HG03066 (cell line): ENCODE measurements around the gene BCR.

Experiments
- ATAC-seq: cut with Tn5 transposase; IDR thresholded peaks from one replicate; pipeline ENCODE4 v1.9.1; 2021; ENCODE audit warnings: low read depth; ENCODE audit not compliant: unreplicated experiment

The BCR gene

DNA sequence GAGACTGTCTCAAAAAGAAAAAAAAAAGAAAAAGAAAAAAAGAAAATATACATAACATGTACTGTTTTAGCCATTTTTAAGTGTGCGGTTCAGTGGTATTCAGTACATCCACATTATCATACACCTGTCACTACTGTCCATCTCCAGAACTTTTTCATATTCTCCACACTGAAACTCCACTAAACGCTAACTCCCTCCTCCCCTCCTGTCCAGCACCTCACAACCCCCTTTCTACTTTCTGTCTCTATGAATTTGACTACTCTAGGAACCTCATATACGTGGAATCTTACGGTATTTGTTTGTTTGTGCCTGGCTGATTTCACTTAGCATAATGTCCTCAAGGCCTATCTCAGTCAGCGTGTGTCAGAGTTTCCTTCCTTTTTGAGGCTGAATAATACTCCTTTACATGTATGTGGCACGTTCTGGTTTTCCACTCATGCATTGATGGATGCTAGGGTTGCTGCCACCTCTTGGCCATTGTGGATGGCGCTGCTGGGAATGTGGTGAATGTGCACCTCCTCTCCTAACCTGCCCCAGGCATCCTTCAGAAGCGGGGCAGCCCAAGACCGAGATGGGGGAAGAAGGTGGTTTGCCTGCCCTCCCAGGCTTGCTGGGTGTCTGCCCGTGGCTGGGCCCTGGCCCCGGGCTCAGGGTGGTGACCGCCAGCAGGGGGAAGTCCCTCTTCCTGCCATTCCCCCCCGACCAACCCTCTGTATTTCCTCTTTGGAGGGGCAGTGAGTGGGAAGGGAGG lies 60.5 kb downstream of the BCR start:
- ATAC-seq, result no peak

DNA sequence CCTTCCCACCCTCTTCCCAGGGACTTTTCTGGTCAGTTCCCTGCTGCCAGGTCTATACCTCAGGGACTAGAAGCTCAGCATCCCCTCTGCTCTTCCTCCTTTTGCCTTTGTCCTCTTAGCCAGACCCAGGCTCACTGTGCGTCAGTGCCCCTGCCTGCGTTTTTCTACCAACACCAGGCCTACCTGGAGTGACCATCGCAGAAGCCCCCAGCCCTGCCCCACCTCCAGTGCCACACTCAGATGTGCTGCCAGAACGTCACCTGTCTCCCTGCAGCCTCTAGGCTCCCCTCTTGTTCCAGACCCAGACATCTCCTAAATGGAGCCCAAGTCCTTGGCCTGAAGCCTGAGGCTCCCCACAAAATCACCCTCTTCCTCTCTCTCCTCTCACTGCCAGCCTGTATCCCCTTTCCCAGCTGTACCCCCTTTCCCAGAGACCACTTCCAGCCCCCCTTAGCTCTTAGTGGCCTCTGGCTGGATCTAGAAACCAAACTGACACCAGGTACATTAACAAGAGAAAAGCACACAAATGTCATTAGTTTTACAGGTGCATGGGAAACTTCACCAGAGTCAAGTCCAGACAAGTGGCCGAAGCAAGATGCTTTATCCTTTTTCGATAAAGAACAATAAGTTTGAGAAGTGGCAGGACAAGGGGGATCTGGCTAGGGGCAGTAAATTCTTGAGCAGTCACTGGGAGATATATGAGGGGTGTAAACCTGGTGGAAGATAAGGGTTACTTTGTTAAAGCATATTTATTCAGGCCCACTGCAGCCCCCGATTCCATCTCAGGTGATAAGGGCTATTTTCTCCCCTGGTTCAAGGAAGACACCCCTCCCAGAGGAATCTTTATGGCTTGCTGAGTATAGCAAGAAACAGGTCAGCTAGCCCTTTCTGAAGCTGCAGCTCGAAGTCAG lies 61.5 kb downstream of the BCR start:
- ATAC-seq, result no peak

DNA sequence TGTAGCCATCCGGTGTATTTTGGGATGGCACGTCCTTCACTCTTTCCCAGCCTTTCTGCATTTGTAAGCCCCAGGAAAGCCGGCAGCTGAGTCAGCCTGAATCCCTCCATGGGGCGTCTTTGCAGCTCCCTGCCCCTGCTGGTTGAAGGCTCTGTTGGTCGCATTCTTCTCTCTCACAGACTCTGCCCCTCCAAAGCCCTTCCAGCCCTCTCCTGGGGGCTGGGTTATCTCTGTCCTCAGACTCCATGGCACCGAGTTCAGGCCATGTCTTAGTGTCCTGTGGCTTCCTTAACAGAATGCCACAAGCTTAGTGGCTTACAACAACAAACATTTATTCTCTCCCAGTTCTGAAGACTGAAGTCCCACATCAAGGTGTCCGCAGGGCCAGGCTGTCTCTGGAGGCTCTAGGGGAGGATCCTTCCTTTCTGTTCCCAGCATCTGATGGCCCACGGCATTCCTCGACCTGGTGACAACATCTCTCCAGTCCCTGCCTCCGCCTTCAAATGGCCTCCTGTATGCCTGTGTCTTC lies 62.2 kb downstream of the BCR start:
- no peak for ATAC-seq

DNA sequence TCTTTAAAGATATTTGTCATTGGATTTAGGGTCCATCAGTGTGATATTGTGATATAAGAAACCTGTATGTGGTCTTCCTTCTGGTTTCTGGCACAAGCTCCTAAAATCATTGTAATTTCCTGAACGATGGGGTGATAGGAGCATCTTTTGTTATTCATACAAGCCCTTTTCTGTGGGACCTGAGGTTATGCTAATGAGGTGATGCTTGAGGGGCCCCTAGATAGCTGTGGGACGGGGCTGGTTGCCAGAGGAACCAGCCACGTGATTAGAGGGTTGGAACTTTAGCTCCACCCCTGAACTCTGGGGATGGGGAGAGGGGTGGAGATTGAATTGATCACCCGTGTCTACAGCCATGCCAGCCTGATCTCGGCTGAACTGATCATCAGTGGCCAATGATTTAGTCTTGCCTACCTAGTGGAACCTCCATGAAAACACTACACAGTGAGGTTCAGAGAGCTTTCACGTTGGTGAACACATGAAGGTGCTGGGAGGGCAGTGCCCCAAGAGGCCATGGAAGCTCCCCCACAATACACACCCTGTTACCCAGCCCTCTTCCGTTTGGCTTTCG lies 62.8 kb downstream of the BCR start:
- no peak for ATAC-seq

DNA sequence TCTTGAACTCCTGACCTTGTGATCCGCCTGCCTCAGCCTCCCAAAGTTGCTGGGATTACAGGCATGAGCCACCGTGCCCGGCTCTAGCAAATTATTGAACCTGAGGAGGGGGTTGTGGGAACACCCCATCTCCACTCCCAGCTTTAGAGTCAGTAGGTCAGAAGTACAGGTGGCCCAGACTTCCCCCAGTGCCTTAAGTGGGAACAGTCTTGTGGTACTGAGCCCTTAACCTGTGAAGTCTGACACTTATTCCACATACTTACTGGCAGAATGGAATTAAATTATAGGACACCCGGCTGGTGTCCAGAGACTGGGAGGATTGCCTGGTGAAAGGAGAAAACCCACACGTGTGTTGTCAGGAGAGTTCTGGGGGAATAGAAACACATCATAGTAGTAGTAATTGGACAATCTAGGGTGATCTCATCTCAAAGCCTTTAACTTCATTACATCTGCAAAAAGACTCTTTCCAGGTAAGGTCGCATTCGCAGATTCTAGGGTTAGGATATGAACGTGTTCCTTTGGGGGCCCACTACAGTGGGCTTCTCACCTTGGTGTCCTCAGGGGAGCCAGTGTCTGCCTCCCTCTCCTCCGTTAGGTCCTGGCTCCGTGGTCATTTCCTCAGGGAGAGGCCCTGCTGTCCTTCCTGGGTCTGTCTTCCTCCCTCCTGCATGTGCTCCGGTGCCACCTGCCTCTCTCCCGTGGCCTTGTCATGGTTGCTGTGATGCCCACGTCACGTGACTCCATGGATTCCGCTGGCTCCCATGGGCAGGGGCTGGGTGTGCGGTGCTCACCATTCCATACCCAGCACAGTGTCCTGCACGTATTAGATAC lies 63.8 kb downstream of the BCR start:
- no peak for ATAC-seq

DNA sequence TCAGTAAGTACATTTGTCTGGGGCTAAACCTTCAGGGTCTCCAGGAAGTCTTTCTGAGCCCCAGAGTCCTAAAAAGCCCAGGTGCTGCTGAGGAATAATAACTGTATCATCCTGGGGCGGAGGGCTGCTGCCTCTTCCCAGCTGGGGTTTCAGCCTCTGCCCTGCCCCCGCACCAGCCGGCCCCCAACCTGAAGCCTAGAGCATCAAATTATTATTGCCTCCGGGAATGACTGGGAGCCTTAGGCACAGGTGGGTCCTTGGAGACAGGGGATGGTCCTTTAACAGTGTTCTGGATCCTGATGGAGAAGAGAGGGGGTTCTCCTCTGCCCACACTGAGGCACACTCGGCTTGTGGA lies 64.4 kb downstream of the BCR start:
- no peak for ATAC-seq

DNA sequence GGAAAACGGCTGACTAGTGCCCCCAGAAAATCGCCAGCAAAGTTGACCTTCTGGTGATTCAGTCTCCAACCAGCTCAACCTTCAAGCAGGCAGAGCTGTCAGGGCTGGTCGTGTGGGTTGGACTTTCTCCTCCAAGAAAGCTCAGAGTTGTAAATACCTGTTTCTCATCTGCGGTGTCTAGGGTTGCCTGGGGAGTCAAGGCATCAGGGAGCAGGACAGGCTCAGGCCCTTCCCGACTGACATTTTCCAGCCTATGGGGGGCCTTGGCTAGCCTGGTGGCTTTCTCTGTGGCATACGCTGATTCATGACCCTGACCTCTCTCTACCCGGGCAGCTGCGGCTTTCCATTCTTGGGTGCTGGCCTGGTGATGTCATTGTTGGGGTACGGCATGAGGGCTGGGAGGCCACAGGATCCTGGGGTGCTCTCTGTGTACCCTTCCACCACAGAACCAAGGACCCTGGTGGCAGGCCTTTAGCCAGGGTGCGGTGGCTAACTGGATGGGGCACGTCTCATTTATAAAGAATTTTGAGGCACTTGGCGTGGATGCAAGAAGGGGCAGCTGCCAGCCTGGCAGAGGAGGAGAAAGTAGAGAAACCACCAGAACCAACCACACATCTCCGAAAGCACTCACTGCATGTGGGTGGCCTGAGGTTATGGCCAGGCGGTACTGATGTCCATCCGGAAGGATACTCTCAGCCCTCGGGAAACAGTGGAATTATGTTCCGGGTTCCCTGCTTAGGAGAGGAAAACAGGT lies 64.9 kb downstream of the BCR start:
- ATAC-seq, result no peak

DNA sequence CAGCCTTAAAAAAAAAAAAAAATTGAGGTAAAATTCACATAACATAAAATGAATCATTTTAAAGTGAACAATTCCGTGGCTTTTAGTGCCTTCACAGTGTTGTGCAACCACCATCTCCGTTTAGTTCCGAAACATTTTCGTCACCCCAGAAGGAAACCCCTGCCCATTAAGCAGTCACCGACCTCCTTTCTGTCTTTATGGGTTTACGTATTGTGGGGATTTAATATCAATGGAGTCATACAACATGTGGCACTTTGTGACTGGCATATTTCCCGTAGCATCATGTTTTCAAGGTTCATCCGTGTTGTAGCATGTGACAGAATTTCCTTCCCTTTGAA lies 65.5 kb downstream of the BCR start:
- ATAC-seq, result no peak

DNA sequence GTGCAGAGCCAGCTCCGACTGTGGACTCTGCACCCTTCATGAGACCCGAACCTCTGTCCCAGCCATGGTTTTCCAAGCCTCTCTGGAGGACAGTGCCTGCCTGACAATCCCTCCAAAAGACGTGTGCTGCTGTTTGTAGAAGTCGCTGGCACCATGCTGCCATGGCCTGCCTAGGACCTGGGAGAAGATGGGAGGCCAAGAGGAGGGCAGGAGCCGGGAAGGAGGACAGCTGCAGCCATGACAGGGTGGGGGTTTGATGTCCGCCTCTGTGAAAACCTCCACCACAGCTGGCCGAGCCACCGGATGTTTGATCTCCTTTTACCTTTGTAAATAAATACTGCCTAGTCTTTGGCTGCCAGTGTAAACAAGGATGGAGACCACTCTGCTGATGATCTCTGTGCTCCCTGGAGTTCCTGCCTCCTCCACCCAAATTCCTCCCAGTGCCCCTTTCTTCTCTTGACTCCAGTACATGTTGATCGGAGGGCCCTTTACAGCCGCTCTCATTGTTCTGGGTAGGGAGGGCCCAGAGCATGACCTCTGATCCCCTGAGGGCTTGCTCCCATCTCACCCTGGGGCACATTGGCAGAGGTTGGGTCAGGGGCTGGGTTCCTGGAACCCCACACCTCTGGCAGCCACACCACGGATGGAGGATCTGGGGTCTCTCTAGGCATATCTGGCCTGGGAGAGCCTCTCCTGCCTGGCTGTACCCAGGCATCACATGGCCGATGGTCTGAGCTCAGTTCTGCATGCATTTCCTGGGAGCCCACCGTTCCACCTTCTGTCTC lies 66.9 kb downstream of the BCR start:
- ATAC-seq, result no peak

DNA sequence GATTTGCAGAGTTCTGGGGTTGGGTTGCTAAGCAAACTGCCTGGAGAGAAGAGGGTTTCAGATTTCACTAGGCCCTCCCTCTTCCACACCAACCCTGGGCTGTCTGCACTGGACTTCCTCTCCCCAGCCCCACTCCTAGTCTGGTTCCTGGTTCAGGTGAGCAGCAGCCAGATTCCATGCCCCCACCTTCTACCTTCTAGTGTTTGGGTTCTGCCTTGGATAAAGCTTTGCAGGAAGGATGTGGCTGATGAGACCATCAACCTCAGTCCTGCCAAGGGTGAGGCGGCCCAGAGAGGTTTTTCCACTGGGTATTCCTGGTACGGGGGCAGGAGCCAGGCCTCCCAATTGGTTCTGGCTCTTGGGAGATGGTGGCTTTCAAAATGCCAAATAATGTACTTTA lies 68.3 kb downstream of the BCR start:
- ATAC-seq, result no peak

DNA sequence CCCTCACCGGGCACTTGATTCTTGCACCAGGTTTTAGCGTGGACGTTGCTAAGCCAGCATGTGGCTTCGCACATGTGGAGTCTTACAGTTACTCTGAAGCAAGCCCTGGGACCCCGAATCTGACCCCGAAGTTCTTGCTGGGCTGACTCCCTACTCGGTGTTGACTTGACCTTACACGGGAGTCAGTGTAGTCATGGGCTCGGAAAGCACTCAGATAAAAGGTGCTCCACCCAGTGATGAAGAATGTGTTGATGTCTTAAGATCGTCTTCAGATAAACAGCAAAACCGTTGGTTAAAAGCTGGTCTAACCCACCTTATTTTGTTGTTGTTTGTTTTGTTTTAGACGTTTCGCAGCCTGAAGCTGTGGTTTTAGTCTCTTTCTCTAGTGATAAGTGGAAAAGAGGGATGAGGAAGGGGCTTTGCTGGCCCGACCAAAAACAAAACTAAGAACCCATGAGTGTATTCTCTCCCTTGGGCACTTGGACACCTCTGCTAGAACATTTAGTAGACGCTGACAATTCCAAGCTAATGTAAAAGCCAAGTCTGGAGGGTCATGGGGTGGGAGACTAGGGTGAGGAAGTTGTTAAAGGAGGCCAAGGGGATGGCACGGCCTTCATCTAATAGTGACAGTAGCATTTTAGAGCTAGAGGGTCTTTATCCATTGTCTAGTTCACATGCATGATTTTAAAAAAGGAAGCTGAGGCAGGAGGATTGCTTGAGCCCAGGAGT lies 69.9 kb downstream of the BCR start:
- no peak for ATAC-seq

DNA sequence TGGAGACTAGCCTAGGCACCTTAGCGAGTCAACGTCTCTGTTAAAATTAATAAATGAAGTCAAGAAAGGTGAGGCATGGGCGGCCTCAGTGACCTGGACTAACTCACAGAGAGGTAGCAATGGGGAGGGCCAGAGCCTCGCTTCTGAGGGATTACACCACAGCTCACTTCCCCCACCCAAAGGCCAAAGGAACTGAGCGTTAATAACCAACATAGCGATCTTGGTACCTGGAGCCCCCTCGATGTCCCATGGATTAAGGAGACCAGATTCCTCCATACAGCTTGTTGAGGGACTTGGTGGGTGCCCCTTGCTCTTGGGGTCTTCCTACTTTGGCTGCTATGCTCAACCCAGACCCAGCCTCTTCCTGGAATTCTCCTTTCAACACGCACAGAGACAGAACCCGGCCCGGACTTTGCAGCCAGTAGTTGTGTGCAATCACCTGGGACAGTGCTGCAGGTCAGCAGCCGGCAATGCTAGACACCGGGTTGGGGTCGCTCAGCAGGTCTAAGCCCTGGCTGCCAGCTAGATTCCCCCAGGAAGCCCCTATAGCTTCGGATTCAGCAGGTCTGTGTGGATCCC lies 70.6 kb downstream of the BCR start:
- no peak for ATAC-seq

DNA sequence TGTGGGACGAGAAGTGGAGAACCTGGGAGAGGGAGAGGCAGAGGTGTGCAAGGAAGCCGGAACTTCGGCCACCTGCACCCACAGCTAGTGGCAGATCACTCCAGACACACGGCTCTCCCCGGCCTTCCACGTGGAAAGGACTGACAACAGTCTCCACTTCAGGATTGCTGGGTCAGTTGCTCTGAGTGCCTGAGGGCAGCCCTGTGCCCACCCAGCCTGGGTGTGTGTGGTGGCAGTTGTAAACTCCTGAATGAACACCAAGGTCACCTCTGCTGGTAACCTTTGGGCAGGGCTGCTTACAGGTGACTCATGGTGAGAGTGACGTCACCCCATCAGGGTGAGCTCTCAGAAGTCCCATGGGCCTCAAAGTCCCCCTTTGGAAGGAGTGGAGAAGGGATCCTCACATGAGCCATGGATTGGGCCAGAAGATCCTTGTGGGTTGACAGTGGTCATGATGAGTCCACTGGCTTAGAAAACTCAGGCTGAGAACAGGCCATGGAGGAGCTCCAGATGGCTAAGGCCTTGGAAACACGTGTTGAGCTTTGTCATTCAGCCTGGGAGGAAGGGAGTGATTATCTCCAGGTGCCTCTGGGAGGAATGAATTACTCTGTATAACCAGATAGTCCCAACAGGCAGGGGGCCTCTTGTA lies 71.3 kb downstream of the BCR start:
- no peak for ATAC-seq

DNA sequence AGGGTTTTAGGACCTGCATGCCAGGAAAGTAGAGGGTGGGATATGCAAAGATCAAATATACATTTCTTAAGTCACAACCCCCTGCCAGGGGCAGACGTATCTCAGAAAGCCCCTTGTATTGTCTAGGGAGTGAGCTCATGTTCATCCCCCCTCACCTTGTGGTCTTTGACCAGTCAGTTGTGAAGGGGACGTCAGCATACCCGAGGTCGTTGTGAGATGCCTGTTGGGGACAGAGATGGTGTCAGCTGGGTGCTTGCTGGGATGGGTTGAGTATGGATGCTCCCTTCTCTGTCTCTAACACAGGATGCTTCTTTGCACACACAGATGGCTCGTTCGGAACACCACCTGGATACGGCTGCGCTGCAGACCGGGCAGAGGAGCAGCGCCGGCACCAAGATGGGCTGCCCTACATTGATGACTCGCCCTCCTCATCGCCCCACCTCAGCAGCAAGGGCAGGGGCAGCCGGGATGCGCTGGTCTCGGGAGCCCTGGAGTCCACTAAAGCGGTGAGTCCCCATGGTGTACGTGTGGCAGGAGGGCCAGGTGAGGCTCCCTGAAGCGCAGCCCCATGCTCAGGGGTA lies 73.3 kb downstream of the BCR start:
- ATAC-seq, result no peak

DNA sequence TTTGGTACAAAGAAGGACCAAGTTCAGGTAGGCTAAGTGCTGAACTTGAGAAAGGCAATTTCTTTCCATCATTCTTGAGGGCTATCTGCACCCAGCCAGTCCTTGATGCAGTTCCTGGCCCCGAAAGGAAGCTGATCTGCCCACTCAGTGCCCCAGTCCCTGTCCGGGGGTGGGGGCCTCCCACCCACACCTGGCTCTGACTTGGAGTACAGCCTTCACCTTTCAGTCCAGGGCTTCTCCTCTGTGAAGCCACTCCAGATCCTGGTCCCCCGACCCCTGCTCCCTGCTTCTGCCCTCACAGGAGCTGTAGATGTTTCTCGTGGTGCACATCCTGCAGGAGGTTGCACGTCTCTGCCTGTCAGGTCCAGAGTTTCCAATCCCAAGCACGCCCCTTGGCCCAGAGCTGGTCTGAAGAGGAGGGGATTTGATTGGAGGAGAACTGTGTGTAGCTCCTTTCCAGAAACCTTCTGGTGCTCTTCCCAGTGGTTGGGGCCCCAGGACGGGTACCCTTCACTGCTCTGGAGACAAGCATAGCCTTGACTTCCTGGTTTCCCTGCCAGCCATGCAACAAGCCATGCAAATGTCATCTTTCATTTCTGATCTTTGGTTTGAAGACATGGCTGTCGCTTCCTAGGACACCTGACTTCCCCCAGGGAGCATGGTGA lies 75.3 kb downstream of the BCR start:
- no peak for ATAC-seq

DNA sequence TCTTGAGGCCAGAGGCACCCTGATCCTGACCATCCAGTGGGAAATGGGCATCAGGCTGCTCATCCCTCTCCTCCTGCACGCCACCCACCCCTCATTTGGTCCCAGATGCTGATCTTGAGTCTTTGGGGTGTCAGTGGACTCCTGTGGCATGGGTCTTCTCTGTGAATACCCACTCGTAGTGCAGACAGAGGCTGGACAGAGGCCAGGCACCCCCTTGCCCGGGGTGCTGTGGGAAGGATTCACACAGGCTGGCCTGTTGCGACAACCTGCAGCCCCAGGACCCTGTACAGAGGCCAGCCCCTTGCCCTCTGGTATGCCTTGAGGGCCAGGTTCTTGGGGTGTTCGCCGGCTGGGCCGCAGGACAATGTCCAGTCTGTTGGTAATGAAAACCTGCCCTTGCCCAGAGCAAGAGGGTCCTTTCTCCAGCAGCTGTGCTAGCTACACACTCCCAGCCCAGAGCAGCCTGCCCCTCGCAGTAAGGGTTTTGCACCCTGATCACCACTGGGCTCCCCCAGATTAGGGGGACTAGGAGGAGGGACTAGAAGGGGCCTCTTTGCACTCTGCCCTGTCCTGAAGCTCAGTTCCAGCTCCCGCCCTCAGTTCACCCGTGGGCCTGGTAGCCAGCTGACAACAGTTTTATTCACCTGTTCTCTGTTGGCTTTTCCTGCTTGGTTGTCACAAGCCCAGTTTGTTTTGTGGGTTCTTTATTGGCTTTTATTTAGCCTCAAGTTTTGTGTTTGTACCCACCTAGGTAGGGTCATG lies 76.0 kb downstream of the BCR start:
- ATAC-seq, result no peak
